Measurements from ENCODE around the gene ZBTB16. TPM values are rescaled to one million over a fixed set of nuclear protein-coding genes. Genes with fewer than 3 reads are reported as not detected.

ZBTB16 gene
- polyA plus RNA-seq, 3 donors = 4.1 to 12.3 (median 8.3) TPM

DNA sequence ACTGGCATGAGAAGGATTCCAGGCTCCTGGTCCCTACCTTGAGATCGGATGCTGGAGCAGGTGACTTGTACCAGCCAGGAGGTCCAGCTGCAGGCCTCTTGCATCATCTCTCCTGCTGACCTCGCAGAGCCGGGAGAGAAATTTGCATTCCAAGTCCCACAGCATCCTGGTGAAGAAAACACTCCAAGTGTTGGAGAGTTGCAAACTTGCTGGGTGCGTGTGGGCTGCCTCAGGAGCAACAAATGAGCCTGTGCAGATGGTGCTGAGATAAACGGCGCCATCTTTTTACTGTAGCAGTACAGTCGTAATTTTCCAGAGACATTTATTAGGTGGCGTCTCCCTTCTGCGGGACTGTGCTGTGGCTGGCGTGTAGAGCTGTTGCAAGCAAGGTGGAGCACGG is 32.1 kb upstream of the ZBTB16 start:
- Histone ChIP-seq H3K9me3 (replicated peaks in 1 of 2; ENCODE audit: control insufficient read depth in 1 of 2, insufficient read depth in 1 of 2, low read length in 2 of 2) (no peaks in the 10 kb centered on the region), H3K36me3 (replicated peaks in 1 of 2; ENCODE audit: control insufficient read depth in 1 of 2, insufficient read depth in 2 of 2, low read length in 2 of 2) (no peaks in the 10 kb centered on the region), H3K9ac (ENCODE audit: insufficient read depth, low read length, poor library complexity, severe bottlenecking) (no peak overlapping the region), H3K4me3 (replicated peaks in 1 of 3; ENCODE audit: low read depth in 2 of 3, low read length in 3 of 3) (no peak overlapping the region), H3K27me3 (ENCODE audit: control insufficient read depth in 2 of 2, insufficient read depth in 2 of 2, low read length in 2 of 2) (peaks cover 0 to 2% of the 10 kb centered on the region in 2 donors), H2AFZ (ENCODE audit: insufficient read depth, low read depth, low read length, poor library complexity, severe bottlenecking) (no peak overlapping the region), H4K20me1 (ENCODE audit: insufficient read depth, low read length) (no peaks in the 10 kb centered on the region), H3K27ac (ENCODE audit: low read depth in 1 of 2, low read length in 2 of 2) (no peak overlapping the region), H3K79me2 (ENCODE audit: insufficient read depth, low read length) (no peaks in the 10 kb centered on the region), H3K4me1 (ENCODE audit: control insufficient read depth in 1 of 2, insufficient read depth in 2 of 2, low read length in 2 of 2) (peaks cover 12 to 15% of the 10 kb centered on the region in 2 donors), H3K4me2 (replicated peaks; ENCODE audit: extremely low read depth, low read length, poor library complexity, severe bottlenecking) (no peak overlapping the region)
- no peaks in the 10 kb centered on the region for H3K36me3 Mint-ChIP-seq
- TF ChIP-seq, protein P1, sequence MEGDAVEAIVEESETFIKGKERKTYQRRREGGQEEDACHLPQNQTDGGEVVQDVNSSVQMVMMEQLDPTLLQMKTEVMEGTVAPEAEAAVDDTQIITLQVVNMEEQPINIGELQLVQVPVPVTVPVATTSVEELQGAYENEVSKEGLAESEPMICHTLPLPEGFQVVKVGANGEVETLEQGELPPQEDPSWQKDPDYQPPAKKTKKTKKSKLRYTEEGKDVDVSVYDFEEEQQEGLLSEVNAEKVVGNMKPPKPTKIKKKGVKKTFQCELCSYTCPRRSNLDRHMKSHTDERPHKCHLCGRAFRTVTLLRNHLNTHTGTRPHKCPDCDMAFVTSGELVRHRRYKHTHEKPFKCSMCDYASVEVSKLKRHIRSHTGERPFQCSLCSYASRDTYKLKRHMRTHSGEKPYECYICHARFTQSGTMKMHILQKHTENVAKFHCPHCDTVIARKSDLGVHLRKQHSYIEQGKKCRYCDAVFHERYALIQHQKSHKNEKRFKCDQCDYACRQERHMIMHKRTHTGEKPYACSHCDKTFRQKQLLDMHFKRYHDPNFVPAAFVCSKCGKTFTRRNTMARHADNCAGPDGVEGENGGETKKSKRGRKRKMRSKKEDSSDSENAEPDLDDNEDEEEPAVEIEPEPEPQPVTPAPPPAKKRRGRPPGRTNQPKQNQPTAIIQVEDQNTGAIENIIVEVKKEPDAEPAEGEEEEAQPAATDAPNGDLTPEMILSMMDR (IDR thresholded peaks at IDR 0.05) = no peak
- H3K27me3 Mint-ChIP-seq (ENCODE audit: low read depth in 3 of 3) = peaks cover 4 to 12% (median 8%) of the 10 kb centered on the region in 3 donors
- H3K9me3 Mint-ChIP-seq = no peaks in the 10 kb centered on the region
- no peak overlapping the region for H3K4me3 Mint-ChIP-seq
- 83% methylated on average over 9 of the region's 11 CpGs for WGBS (ENCODE audit: insufficient coverage)
- intact Hi-C loops (cut with micrococcal nuclease) = loop anchor here in 1 of 2 donors (10.0 kb wide), 1 partner anchor 133 kb away; no protein-coding TSS in a partner anchor
- H3K4me1 Mint-ChIP-seq = peaks cover 15% of the 10 kb centered on the region
- DNase-seq = no peak
- no peak overlapping the region for H3K27ac Mint-ChIP-seq

DNA sequence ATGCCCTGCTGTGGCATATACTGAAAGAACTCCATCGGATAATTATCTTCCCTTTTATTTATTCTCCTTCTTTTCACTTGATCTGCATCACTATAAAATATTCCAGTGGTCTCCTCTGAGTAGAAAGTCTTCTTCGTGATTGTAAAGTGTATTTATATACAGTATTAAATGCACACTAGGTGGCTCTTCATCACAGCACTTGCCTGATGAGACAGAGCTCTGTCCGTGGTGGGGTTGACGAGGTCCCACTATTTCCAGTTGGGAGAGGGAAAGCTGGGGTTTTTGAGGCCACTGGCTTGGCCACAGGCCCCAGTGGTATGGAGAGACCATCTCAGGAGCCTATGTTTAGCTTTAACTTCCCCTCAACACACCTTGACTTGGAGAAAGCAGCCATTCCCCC is 31.6 kb upstream of the ZBTB16 start:
- Mint-ChIP-seq H3K4me1 (peaks cover 18% of the 10 kb centered on the region), H3K9me3 (no peaks in the 10 kb centered on the region), H3K27ac (no peak overlapping the region), H3K36me3 (no peaks in the 10 kb centered on the region), H3K27me3 (ENCODE audit: low read depth in 3 of 3) (peaks cover 4 to 12% (median 8%) of the 10 kb centered on the region in 3 donors), H3K4me3 (no peak overlapping the region)
- no peak overlapping the region for H2AFZ ChIP-seq (ENCODE audit: insufficient read depth, low read depth, low read length, poor library complexity, severe bottlenecking)
- no peaks in the 10 kb centered on the region for H4K20me1 ChIP-seq (ENCODE audit: insufficient read depth, low read length)
- peaks cover 0 to 2% of the 10 kb centered on the region in 2 donors for H3K27me3 ChIP-seq (ENCODE audit: control insufficient read depth in 2 of 2, insufficient read depth in 2 of 2, low read length in 2 of 2)
- H3K27ac ChIP-seq (ENCODE audit: low read depth in 1 of 2, low read length in 2 of 2) = no peak overlapping the region
- H3K4me1 ChIP-seq (ENCODE audit: control insufficient read depth in 1 of 2, insufficient read depth in 2 of 2, low read length in 2 of 2) = peaks cover 12 to 15% of the 10 kb centered on the region in 2 donors
- H3K36me3 ChIP-seq (replicated peaks in 1 of 2; ENCODE audit: control insufficient read depth in 1 of 2, insufficient read depth in 2 of 2, low read length in 2 of 2) = no peaks in the 10 kb centered on the region
- no CpG with 5 or more reads among the region's 4 CpGs for WGBS (ENCODE audit: insufficient coverage)
- H3K9ac ChIP-seq (ENCODE audit: insufficient read depth, low read length, poor library complexity, severe bottlenecking) = no peak overlapping the region
- intact Hi-C loops (cut with micrococcal nuclease) = loop anchor here in 1 of 2 donors (10.0 kb wide), 1 partner anchor 133 kb away; no protein-coding TSS in a partner anchor
- TF ChIP-seq, protein P1 (IDR thresholded peaks at IDR 0.05) = no peak
- no peak for DNase-seq
- H3K9me3 ChIP-seq (replicated peaks in 1 of 2; ENCODE audit: control insufficient read depth in 1 of 2, insufficient read depth in 1 of 2, low read length in 2 of 2) = no peaks in the 10 kb centered on the region
- no peaks in the 10 kb centered on the region for H3K79me2 ChIP-seq (ENCODE audit: insufficient read depth, low read length)
- no peak overlapping the region for H3K4me2 ChIP-seq (replicated peaks; ENCODE audit: extremely low read depth, low read length, poor library complexity, severe bottlenecking)
- H3K4me3 ChIP-seq (replicated peaks in 1 of 3; ENCODE audit: low read depth in 2 of 3, low read length in 3 of 3) = no peak overlapping the region
